ENCODE measurements around the gene TRIM44. TPM values are rescaled to one million over a fixed set of nuclear protein-coding genes. Genes with fewer than 3 reads are reported as not detected.

The TRIM44 gene
- total and polyA plus RNA-seq, 10 of the 15 experiments (the other 5 are each of a cell fraction or from before 2014, with no cell fraction given), result 6.7 to 93.0 (median 27.6) TPM

DNA sequence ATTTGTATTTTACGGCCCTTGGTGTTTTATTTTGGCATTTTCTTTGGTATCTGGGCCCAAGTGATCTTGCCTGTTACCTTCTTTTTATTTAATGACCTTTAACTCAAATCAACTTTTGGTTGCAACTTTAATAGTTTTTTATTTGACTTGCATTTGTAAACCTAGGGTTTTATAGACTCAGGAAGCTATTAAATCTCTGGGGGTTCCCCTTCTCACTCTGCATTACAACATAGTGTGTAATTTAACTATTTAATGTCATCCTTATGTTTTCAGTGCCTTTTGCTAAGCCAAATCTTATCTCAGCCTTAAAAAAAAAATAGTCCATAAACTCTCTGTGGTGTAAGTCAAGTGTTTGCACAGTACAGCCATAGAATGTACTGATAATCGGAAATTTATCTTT is 41.0 kb upstream of the TRIM44 start:
- no TSS peak for BruUV-seq (replicated peaks)
- Histone ChIP-seq H3K36me3 (ENCODE audit: control insufficient read depth in 2 of 2, insufficient read depth in 2 of 2, low read length in 1 of 2) (no peaks in the 10 kb centered on the region), H3K4me1 (ENCODE audit: control insufficient read depth, insufficient read depth, low read length) (peaks cover 8% of the 10 kb centered on the region; the same call in 1 of the 2 replicates), H3K9ac (ENCODE audit: control insufficient read depth, insufficient read depth, low read length) (no peak overlapping the region), H3K9me3 (replicated peaks; ENCODE audit: control insufficient read depth, insufficient read depth, low read length) (no peaks in the 10 kb centered on the region), H4K20me1 (ENCODE audit: control insufficient read depth, insufficient read depth) (no peaks in the 10 kb centered on the region), H3K79me2 (ENCODE audit: control insufficient read depth, insufficient read depth, low read length) (peaks cover 6% of the 10 kb centered on the region; the same call in 1 of the 2 replicates), H3K4me2 (ENCODE audit: control insufficient read depth, insufficient read depth) (no peak overlapping the region), H2AFZ (ENCODE audit: control insufficient read depth, low read depth, low read length) (no peak overlapping the region), H3K27ac (ENCODE audit: control insufficient read depth, insufficient read depth) (no peak overlapping the region), H3K27me3 (replicated peaks in 1 of 2; ENCODE audit: control insufficient read depth in 2 of 2, insufficient read depth in 2 of 2, low read length in 1 of 2) (no peaks in the 10 kb centered on the region; a peak in 1 of 4 replicates), H3K4me3 (no peak overlapping the region)
- intact Hi-C loops (cut with micrococcal nuclease; ENCODE audit: unreplicated experiment), result no loop called here
- ChIA-PET POLR2A (no interaction called here), CTCF (interaction anchor here (0.8 to 5.3 kb wide), 3 partner anchors 14 to 511 kb away, joined by 3 to 48 read pairs (median 5); no protein-coding TSS in a partner anchor), SMC1A (ENCODE audit: uncharacterized antibody, unreplicated experiment) (no interaction called here), RAD21 (ENCODE audit: unreplicated experiment) (interaction anchor here (1.0 kb wide), 1 partner anchor 200 kb away, joined by 3 read pairs; no protein-coding TSS in a partner anchor)
- TF ChIP-seq BACH1 (IDR thresholded peaks at IDR 0.05; ENCODE audit: borderline replicate concordance) (no peak), IRF4 (IDR thresholded peaks at IDR 0.05; ENCODE audit: low read depth, low read length) (no peak), SP1 (IDR thresholded peaks at IDR 0.05; ENCODE audit: low read depth, low read length) (no peak), RCOR1 (conservative IDR thresholded peaks at IDR 0.05; ENCODE audit: low read depth, low read length) (no peak), MTA2 (IDR thresholded peaks at IDR 0.05; ENCODE audit: low read depth) (no peak), JUND (IDR thresholded peaks at IDR 0.05; ENCODE audit: low read depth, low read length) (no peak), LARP7 (IDR thresholded peaks at IDR 0.05) (no peak), EZH2 (IDR thresholded peaks at IDR 0.05; ENCODE audit: borderline replicate concordance, control insufficient read depth, low read depth, low read length) (no peak), EED (IDR thresholded peaks at IDR 0.05; ENCODE audit: low read depth) (no peak), TCF7 (IDR thresholded peaks at IDR 0.05; ENCODE audit: borderline replicate concordance) (no peak)
- TF ChIP-seq, protein P1, sequence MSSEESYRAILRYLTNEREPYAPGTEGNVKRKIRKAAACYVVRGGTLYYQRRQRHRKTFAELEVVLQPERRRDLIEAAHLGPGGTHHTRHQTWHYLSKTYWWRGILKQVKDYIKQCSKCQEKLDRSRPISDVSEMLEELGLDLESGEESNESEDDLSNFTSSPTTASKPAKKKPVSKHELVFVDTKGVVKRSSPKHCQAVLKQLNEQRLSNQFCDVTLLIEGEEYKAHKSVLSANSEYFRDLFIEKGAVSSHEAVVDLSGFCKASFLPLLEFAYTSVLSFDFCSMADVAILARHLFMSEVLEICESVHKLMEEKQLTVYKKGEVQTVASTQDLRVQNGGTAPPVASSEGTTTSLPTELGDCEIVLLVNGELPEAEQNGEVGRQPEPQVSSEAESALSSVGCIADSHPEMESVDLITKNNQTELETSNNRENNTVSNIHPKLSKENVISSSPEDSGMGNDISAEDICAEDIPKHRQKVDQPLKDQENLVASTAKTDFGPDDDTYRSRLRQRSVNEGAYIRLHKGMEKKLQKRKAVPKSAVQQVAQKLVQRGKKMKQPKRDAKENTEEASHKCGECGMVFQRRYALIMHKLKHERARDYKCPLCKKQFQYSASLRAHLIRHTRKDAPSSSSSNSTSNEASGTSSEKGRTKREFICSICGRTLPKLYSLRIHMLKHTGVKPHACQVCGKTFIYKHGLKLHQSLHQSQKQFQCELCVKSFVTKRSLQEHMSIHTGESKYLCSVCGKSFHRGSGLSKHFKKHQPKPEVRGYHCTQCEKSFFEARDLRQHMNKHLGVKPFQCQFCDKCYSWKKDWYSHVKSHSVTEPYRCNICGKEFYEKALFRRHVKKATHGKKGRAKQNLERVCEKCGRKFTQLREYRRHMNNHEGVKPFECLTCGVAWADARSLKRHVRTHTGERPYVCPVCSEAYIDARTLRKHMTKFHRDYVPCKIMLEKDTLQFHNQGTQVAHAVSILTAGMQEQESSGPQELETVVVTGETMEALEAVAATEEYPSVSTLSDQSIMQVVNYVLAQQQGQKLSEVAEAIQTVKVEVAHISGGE (CRISPR knock-in tag; IDR thresholded peaks at IDR 0.05), result no peak
- TF ChIP-seq, protein P2, sequence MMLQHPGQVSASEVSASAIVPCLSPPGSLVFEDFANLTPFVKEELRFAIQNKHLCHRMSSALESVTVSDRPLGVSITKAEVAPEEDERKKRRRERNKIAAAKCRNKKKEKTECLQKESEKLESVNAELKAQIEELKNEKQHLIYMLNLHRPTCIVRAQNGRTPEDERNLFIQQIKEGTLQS (IDR thresholded peaks at IDR 0.05; ENCODE audit: borderline replicate concordance, extremely low read depth, low read depth, low read length), result no peak
- TF ChIP-seq, protein P3, sequence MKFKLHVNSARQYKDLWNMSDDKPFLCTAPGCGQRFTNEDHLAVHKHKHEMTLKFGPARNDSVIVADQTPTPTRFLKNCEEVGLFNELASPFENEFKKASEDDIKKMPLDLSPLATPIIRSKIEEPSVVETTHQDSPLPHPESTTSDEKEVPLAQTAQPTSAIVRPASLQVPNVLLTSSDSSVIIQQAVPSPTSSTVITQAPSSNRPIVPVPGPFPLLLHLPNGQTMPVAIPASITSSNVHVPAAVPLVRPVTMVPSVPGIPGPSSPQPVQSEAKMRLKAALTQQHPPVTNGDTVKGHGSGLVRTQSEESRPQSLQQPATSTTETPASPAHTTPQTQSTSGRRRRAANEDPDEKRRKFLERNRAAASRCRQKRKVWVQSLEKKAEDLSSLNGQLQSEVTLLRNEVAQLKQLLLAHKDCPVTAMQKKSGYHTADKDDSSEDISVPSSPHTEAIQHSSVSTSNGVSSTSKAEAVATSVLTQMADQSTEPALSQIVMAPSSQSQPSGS (IDR thresholded peaks at IDR 0.05; ENCODE audit: low read length), result no peak
- TF ChIP-seq, protein P4, sequence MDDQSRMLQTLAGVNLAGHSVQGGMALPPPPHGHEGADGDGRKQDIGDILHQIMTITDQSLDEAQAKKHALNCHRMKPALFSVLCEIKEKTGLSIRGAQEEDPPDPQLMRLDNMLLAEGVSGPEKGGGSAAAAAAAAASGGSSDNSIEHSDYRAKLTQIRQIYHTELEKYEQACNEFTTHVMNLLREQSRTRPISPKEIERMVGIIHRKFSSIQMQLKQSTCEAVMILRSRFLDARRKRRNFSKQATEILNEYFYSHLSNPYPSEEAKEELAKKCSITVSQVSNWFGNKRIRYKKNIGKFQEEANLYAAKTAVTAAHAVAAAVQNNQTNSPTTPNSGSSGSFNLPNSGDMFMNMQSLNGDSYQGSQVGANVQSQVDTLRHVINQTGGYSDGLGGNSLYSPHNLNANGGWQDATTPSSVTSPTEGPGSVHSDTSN (IDR thresholded peaks at IDR 0.05; ENCODE audit: insufficient replicate concordance, low read depth, low read length), result no peak
- ATAC-seq, result no peak
- FAIRE-seq, result no peak
- no peak for DNase-seq (ENCODE audit: low read depth, low spot score)
- in situ Hi-C loops (cut with MboI), result loop anchor here (5.0 kb wide), 1 partner anchor 201 kb away; no protein-coding TSS in a partner anchor
- WGBS (ENCODE audit: insufficient coverage, insufficient replicate concordance, low lambda C conversion rate, missing lambda C conversion rate), result 96% methylated on average over 2 of the region's 2 CpGs
